GM06990 (cell line): Measurements from ENCODE around the gene SYN1.
A peak's percentile ranks its signal among the peaks of the same experiment; 100 is the strongest.

Experiments used
- DNase-seq: peaks from one replicate; pipeline ENCODE4 v3.0.0-alpha.2; 2011; ENCODE audit not compliant: insufficient read length; ENCODE audit errors: extremely low read depth
- H3K27me3 ChIP-seq: replicated peaks from 2 replicates; pipeline ENCODE4 v1.6.0; 2011; ENCODE audit warnings: low read length; ENCODE audit not compliant: control insufficient read depth, insufficient read depth
- H3K36me3 ChIP-seq: 2 replicates; pipeline ENCODE4 v1.5.1; 2011; ENCODE audit warnings: low read length; ENCODE audit not compliant: control insufficient read depth, insufficient read depth
- H3K4me3 ChIP-seq: replicated peaks from 2 replicates; pipeline ENCODE4 v1.5.1; 2011; ENCODE audit warnings: low read depth, mild to moderate bottlenecking, control low read depth, low read length
- TF ChIP-seq, protein P1 (sequence below): IDR thresholded peaks from 2 replicates; pipeline ENCODE4 v1.5.1; 2011; ENCODE audit warnings: low read length, control low read depth, mild to moderate bottlenecking, inconsistent platforms; ENCODE audit not compliant: insufficient read depth, poor library complexity, severe bottlenecking

SYN1 gene

GRCh38 chrX:47658684-47659420 is 39.2 kb upstream of the SYN1 start, which contains the start of gene UXT:
Gene UXT, minus strand, starts transcription at chrX:47659180. Its CDS starts 253 bp downstream, at chrX:47658927.
- TF ChIP-seq, protein P1, sequence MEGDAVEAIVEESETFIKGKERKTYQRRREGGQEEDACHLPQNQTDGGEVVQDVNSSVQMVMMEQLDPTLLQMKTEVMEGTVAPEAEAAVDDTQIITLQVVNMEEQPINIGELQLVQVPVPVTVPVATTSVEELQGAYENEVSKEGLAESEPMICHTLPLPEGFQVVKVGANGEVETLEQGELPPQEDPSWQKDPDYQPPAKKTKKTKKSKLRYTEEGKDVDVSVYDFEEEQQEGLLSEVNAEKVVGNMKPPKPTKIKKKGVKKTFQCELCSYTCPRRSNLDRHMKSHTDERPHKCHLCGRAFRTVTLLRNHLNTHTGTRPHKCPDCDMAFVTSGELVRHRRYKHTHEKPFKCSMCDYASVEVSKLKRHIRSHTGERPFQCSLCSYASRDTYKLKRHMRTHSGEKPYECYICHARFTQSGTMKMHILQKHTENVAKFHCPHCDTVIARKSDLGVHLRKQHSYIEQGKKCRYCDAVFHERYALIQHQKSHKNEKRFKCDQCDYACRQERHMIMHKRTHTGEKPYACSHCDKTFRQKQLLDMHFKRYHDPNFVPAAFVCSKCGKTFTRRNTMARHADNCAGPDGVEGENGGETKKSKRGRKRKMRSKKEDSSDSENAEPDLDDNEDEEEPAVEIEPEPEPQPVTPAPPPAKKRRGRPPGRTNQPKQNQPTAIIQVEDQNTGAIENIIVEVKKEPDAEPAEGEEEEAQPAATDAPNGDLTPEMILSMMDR, result no peak
- H3K4me3 ChIP-seq, result peak within 1 kb of the TSS; percentile 76
- no peaks in the 10 kb centered on the region for H3K27me3 ChIP-seq
- DNase-seq, result peak; percentile 93
- H3K36me3 ChIP-seq, result peaks cover 1% of the 10 kb centered on the region; the same call in 1 of the 2 replicates

- no peak for DNase-seq
- TF ChIP-seq, protein P1, result no peak
Measured at GRCh38 chrX:47658301-47658683, 38.6 kb upstream of the SYN1 start.

DNA sequence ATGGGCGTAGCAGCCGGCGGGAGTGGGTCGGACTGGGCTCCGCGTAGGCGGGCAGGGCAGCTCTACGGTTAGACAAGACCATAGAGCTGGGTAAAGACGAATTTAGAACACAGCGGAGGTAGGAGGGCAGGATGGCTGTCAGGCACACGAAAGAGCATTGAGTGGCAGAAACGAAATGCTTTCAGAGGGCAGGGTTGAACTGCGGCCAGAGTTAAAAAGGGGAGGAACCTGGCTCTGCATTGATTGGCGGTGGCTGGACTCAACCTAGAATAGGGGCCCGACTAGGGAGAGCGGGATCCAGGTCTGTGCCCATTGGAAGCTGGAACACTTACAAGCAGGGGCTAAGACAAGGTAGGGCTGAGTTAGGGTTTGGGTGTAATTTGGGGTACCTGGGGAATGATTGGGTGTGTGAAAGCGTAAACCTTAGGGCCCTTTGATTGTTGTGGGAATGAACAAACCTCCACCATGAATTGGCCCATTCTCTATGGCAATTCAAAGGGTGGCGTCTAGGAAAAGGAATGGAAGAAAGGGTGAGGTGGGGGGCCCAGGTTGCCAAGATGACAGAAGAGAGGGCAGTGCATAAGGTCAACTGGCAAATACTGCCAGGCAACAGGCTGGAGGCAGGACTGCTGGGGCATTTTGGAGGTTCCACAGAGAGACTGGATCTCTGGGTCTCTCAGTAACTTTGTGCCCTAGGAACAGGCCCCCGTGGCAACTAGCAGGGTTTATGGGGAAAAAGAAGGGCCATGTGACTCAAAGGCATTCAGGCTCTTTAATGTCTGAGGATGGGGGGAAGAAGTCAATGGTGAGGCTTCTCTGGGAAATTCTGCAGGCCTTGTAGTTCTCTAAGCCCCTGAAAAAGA is 31.6 kb upstream of the SYN1 start:
- H3K36me3 ChIP-seq, result peaks cover 1% of the 10 kb centered on the region; the same call in 1 of the 2 replicates
- TF ChIP-seq, protein P1, result no peak
- DNase-seq, result no peak
- H3K27me3 ChIP-seq, result no peaks in the 10 kb centered on the region
- H3K4me3 ChIP-seq, result peak overlapping the region; percentile 37

More at GRCh38 chrX:47658301-47658683, 38.6 kb upstream of the SYN1 start:
- Histone ChIP-seq H3K27me3 (no peaks in the 10 kb centered on the region), H3K36me3 (peaks cover 1% of the 10 kb centered on the region; the same call in 1 of the 2 replicates), H3K4me3 (peak overlapping the region; percentile 53)

DNA sequence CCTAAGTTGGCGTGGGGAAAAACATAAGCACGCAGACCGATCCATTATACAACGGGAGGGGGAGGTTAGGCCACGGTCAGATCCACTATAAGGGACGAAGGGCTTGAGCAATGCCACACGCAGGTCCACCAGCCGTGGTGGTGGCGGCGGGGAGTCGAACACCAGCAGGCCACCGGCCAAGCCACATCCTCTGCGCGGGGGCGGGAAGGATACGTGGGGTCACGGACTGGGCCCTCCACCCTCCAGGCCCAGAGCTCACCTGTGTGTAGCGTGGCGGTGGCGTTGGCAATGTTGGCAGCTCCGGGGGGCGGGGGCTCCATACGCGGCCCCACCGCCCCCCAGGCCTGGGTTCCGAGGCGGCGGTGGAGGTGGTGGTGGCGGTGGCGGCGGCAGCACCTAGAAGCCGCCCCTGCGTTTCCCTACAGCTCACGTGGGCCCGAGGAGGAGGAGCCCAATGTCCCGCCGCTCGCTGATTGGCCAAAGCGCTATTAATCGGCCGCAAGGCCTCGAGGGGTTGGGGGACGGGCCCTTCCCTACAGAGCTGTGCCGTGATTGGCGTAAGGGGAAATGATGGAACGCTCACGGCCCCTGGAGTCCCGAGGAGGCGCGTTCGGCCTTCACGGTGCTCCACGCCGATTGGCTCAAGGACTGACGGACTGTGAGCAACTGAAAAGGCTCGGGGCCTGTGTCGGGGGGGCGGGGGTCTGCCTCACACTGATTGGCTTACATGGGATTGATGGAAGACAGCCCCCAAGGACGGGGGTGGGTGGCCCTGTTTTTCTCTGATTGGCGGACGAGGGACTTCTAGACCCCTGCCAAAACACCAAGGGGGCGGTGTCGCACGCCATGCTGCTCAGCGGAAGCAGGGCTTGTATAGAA is 30.7 kb upstream of the SYN1 start, which contains the start of gene ELK1:
Gene ELK1, minus strand, starts transcription at position 400 of the 879 bp plus-strand sequence. CDS start 9,122 bp downstream, outside the sequence.
- no peaks in the 10 kb centered on the region for H3K27me3 ChIP-seq
- H3K36me3 ChIP-seq, result no peaks in the 10 kb centered on the region; the same call in 1 of the 2 replicates
- peak within 1 kb of the TSS; percentile 68 for H3K4me3 ChIP-seq
- TF ChIP-seq, protein P1, result no peak
- peak; percentile 94 for DNase-seq

DNA sequence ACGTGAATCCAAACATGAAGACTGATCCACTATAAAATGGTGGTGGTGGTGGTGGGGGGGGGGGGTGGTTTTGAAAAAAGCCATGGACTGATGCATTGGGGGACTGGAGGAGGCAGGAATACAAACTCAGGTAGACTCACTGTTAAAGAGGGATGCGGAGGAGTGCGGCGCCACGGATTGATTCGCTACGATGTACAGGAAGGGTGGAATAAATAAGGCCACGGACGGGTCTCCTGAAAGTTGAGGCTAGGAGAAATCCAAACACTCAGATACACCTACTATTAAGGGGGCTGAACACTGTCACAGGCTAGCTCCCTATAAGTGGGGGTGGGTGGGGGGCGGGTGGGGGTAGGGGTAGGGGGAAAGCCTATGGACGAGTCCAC is 30.1 kb upstream of the SYN1 start:
- Histone ChIP-seq H3K27me3 (no peaks in the 10 kb centered on the region), H3K36me3 (no peaks in the 10 kb centered on the region; the same call in 1 of the 2 replicates), H3K4me3 (peak overlapping the region; percentile 68)
- DNase-seq, result no peak
- TF ChIP-seq, protein P1, result no peak
